ENCODE results near the gene CASP8. TPM values are rescaled to one million over a fixed set of nuclear protein-coding genes. Genes with fewer than 3 reads are reported as not detected.

Gene CASP8
- total and polyA plus RNA-seq, 2 donors (not counting 1 experiment from before 2014, with no cell fraction given): 76.7 to 120 TPM

DNA sequence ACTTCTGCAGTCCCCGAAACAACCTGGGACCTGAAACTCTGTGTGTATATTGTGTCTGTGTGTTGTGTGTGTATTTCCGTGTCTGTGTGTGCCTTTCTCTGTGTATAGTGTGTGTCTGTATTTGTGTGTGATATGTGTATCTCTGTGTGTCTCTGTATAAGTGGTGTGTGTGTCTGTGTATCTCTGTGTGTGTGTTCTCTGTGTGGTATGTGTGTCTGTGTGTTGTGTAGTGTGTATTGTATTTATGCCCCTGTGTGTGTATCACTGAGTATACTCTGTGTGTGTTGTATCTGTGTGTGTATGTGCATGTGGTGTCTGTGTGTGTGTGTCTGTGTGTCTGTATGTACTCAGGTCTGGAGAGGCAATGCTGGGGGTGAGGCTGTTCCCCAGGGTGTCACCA lies 11.6 kb downstream of the CASP8 start:
- H3K36me3 ChIP-seq (replicated peaks in 1 of 2; ENCODE audit: control extremely low read depth in 1 of 2, control insufficient read depth in 1 of 2, extremely low read depth in 1 of 2, insufficient read depth in 2 of 2, low read length in 1 of 2): peaks cover 21 to 94% of the 10 kb centered on the region in 2 experiments
- H3K9me3 Mint-ChIP-seq (ENCODE audit: insufficient read depth): no peaks in the 10 kb centered on the region
- peak overlapping the region; percentile 60 for H3K27ac Mint-ChIP-seq
- peak overlapping the region in 1 of 2 donors; percentile 39 for H3K27ac ChIP-seq (ENCODE audit: low read length in 2 of 2)
- no peaks in the 10 kb centered on the region for H3K27me3 Mint-ChIP-seq
- no peak for DNase-seq
- H4K20me1 ChIP-seq (ENCODE audit: control insufficient read depth, insufficient read depth, low read length, poor library complexity, severe bottlenecking): peaks cover 51% of the 10 kb centered on the region
- no peak for ATAC-seq (ENCODE audit: low read depth)
- H3K4me3 Mint-ChIP-seq: no peak overlapping the region
- no peak overlapping the region for H3K9ac ChIP-seq (ENCODE audit: low read length)
- ChIA-PET CTCF (no interaction called here), POLR2A (no interaction called here)
- no peak overlapping the region for H2AFZ ChIP-seq (ENCODE audit: insufficient read depth, low read depth, low read length, poor library complexity, severe bottlenecking)
- no peaks in the 10 kb centered on the region for H3K9me3 ChIP-seq (ENCODE audit: control extremely low read depth in 1 of 3, control insufficient read depth in 2 of 3, insufficient read depth in 1 of 3, low read length in 2 of 3)
- no peaks in the 10 kb centered on the region for H3K27me3 ChIP-seq (replicated peaks in 1 of 4; ENCODE audit: control extremely low read depth in 1 of 4, control insufficient read depth in 3 of 4, insufficient read depth in 4 of 4, low read length in 3 of 4)
- intact Hi-C loops (cut with micrococcal nuclease): no loop called here
- no peak overlapping the region for H3K4me3 ChIP-seq (ENCODE audit: control extremely low read depth in 1 of 5, extremely low read depth in 1 of 5, insufficient read depth in 1 of 5, low read depth in 2 of 5, low read length in 4 of 5)
- peaks cover 26% of the 10 kb centered on the region for H3K4me1 Mint-ChIP-seq
- no peak for TF ChIP-seq CTCF (IDR thresholded peaks at IDR 0.05)
- no peak for TF ChIP-seq EZH2 (IDR thresholded peaks at IDR 0.05; ENCODE audit: borderline replicate concordance, insufficient read depth, low read depth, low read length, poor library complexity, severe bottlenecking)
- 96% methylated on average over 2 of the region's 2 CpGs for WGBS (ENCODE audit: insufficient coverage)
- H3K4me2 ChIP-seq (replicated peaks; ENCODE audit: low read depth, low read length, poor library complexity, severe bottlenecking): no peak overlapping the region
- no peaks in the 10 kb centered on the region for H3K4me1 ChIP-seq (ENCODE audit: control insufficient read depth in 2 of 2, insufficient read depth in 2 of 2, low read length in 2 of 2)
- peaks cover 53% of the 10 kb centered on the region for H3K79me2 ChIP-seq (ENCODE audit: control insufficient read depth, insufficient read depth, low read length)

DNA sequence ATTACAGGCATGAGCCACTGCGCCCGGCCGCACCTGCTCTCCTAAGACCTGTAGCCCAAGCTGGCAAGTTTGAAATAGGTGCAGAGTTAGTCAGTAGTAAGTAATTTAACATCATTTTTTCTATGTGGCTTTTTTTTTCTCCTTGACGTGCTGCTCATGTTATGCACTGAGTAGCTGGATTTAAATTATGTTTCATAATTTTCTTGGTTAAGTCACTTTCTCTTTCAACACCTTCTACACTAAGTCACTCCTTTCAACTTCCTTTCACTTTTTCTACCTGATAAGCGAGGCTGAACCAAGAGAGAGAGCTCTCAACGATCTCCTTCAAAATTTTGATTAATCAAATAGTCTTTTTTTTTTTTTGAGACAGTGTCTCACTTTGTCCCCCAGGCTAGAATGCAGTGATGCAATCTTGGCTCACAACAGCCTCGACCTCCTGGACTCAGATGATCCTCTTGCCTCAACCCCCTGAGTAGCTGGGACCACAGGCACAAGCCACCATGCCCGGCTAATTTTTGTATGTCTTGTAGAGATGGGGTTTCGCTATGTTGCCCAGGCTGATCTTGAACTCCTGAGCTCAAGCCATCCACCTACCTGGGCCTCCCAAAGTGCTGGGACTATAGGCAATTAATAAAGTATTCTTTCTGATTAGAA lies 13.1 kb downstream of the CASP8 start:
- WGBS (ENCODE audit: insufficient coverage): 86% methylated on average over 1 of the region's 9 CpGs
- H3K4me3 ChIP-seq (ENCODE audit: control extremely low read depth in 1 of 5, extremely low read depth in 1 of 5, insufficient read depth in 1 of 5, low read depth in 2 of 5, low read length in 4 of 5): no peak overlapping the region

More for the DNA sequence above, 13.1 kb downstream of the CASP8 start:
- intact Hi-C loops (cut with micrococcal nuclease): no loop called here
- H3K4me1 Mint-ChIP-seq: peaks cover 21% of the 10 kb centered on the region
- H3K9ac ChIP-seq (ENCODE audit: low read length): no peak overlapping the region
- H4K20me1 ChIP-seq (ENCODE audit: control insufficient read depth, insufficient read depth, low read length, poor library complexity, severe bottlenecking): peaks cover 36% of the 10 kb centered on the region
- H3K27ac Mint-ChIP-seq: no peak overlapping the region
- H3K9me3 ChIP-seq (ENCODE audit: control extremely low read depth in 1 of 3, control insufficient read depth in 2 of 3, insufficient read depth in 1 of 3, low read length in 2 of 3): no peaks in the 10 kb centered on the region
- no peak overlapping the region for H3K27ac ChIP-seq (ENCODE audit: low read length in 2 of 2)
- DNase-seq (no peak), ATAC-seq (ENCODE audit: low read depth) (no peak)
- H3K9me3 Mint-ChIP-seq (ENCODE audit: insufficient read depth): no peaks in the 10 kb centered on the region
- no peak overlapping the region for H2AFZ ChIP-seq (ENCODE audit: insufficient read depth, low read depth, low read length, poor library complexity, severe bottlenecking)
- TF ChIP-seq EZH2 (IDR thresholded peaks at IDR 0.05; ENCODE audit: borderline replicate concordance, insufficient read depth, low read depth, low read length, poor library complexity, severe bottlenecking) (no peak), CTCF (IDR thresholded peaks at IDR 0.05) (no peak)
- H3K27me3 Mint-ChIP-seq: no peaks in the 10 kb centered on the region
- peaks cover 17 to 93% of the 10 kb centered on the region in 2 experiments for H3K36me3 ChIP-seq (replicated peaks in 1 of 2; ENCODE audit: control extremely low read depth in 1 of 2, control insufficient read depth in 1 of 2, extremely low read depth in 1 of 2, insufficient read depth in 2 of 2, low read length in 1 of 2)
- no peak overlapping the region for H3K4me3 Mint-ChIP-seq
- POLR2A ChIA-PET: no interaction called here
- peaks cover 37% of the 10 kb centered on the region for H3K79me2 ChIP-seq (ENCODE audit: control insufficient read depth, insufficient read depth, low read length)
- CTCF ChIA-PET: interaction anchor here (2.6 kb wide), 1 partner anchor 37 kb away, joined by 7 read pairs; no protein-coding TSS in a partner anchor
- no peaks in the 10 kb centered on the region for H3K27me3 ChIP-seq (replicated peaks in 1 of 4; ENCODE audit: control extremely low read depth in 1 of 4, control insufficient read depth in 3 of 4, insufficient read depth in 4 of 4, low read length in 3 of 4)
- no peaks in the 10 kb centered on the region for H3K4me1 ChIP-seq (ENCODE audit: control insufficient read depth in 2 of 2, insufficient read depth in 2 of 2, low read length in 2 of 2)
- no peak overlapping the region for H3K4me2 ChIP-seq (replicated peaks; ENCODE audit: low read depth, low read length, poor library complexity, severe bottlenecking)

All from B cell (primary cell).